ENCODE data around the gene GORASP1.

- no peak for TF ChIP-seq POLR2A (IDR thresholded peaks at IDR 0.05)
- no peak for TF ChIP-seq CTCF (IDR thresholded peaks at IDR 0.05)
Measured at GRCh38 chr3:39056151-39056550, 51.3 kb downstream of the GORASP1 start.

Data from uterus (tissue), 2 donors.